Measurements from ENCODE around the gene PREX1.

- TF ChIP-seq FOS (IDR thresholded peaks at IDR 0.05; ENCODE audit: low read depth, low read length) (no peak), CTCF (conservative IDR thresholded peaks at IDR 0.05; ENCODE audit: low read depth, low read length) (no peak), POLR2A (IDR thresholded peaks at IDR 0.05; ENCODE audit: low read depth, low read length) (no peak), MXI1 (IDR thresholded peaks at IDR 0.05; ENCODE audit: borderline replicate concordance, low read depth, low read length) (no peak), SMC3 (IDR thresholded peaks at IDR 0.05; ENCODE audit: low read depth, low read length) (no peak), RAD21 (IDR thresholded peaks at IDR 0.05; ENCODE audit: low read length) (no peak), RCOR1 (IDR thresholded peaks at IDR 0.05; ENCODE audit: insufficient replicate concordance, low read length) (no peak), RFX5 (IDR thresholded peaks at IDR 0.05; ENCODE audit: low read depth, low read length) (no peak)
- TF ChIP-seq, protein P1, sequence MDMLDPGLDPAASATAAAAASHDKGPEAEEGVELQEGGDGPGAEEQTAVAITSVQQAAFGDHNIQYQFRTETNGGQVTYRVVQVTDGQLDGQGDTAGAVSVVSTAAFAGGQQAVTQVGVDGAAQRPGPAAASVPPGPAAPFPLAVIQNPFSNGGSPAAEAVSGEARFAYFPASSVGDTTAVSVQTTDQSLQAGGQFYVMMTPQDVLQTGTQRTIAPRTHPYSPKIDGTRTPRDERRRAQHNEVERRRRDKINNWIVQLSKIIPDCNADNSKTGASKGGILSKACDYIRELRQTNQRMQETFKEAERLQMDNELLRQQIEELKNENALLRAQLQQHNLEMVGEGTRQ (IDR thresholded peaks at IDR 0.05; ENCODE audit: low read depth, low read length) = no peak
- TF ChIP-seq, protein P2, sequence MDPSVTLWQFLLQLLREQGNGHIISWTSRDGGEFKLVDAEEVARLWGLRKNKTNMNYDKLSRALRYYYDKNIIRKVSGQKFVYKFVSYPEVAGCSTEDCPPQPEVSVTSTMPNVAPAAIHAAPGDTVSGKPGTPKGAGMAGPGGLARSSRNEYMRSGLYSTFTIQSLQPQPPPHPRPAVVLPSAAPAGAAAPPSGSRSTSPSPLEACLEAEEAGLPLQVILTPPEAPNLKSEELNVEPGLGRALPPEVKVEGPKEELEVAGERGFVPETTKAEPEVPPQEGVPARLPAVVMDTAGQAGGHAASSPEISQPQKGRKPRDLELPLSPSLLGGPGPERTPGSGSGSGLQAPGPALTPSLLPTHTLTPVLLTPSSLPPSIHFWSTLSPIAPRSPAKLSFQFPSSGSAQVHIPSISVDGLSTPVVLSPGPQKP (IDR thresholded peaks at IDR 0.05; ENCODE audit: borderline replicate concordance, low read depth, low read length) = no peak
These were observed 7.8 kb downstream of the PREX1 start for GRCh38 chr20:48819821-48820648.
